Measurements from ENCODE around the gene NIPAL1. TPM values are rescaled to one million over a fixed set of nuclear protein-coding genes. Genes with fewer than 3 reads are reported as not detected.

NIPAL1 gene
- total RNA-seq, 2 donors from 2014 or later = 0.28 to 0.48 TPM

DNA sequence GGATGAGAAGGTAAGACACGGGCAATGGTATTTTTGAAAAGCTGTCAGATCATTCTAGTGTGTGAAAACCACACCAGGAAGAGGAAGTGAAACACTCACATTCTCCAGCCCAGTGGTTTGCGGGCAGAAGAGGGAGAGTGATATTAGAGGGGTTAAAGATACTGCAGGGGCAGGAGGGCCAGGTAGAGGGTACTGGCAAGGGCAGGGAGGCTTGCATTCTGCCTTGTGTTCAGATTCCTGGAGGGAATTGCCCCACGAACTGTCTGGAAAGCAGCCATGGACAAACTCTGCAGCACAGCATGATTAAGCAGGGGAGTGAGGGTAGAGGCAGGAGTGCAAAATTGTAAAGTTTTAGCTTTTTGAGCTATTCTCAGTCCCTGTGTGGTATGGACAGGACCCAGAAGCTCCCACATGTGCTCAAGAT lies 30.9 kb downstream of the NIPAL1 start:
- DNase-seq (ENCODE audit: low spot score) = no peak
- intact Hi-C loops (cut with DNase I) = no loop called here

DNA sequence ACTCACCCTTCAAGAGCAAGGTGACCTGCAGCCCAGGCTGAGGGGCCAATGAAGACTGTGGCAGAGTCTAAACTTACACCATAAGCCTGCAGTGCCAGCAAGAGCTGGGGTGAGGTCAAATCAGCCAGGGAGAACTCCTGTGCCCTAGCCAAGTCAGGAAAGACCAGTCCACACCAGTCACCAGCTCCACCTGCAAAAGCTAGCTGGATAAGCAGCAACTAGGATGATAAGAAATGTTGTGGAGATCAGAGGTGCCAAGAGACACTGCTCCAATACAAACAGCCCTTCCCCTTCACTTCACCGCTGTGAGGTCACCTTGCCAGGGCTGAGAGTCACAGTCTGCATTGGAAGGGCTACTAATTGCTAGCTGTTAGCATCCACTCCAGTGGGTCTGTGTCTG lies 31.3 kb downstream of the NIPAL1 start:
- intact Hi-C loops (cut with DNase I) = no loop called here
- no peak for DNase-seq (ENCODE audit: low spot score)

DNA sequence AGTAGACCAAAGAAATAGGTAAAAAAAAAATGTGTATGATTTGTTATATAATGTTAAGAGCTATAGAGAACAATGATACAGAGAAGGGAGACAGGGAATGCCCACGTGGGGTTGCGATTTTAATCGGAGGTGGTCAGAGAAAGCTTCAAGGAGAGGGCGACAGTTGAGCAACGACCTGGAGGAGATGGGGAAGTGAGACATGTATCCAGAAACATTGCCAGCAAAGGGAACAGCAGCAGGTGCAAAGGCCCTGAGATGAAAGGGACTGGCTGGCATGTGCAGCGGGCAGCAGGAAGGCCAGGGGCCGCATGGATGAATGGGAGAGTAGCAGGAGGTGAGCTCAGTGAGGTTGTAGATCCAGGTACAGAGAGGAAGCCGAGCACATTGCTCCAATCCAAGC lies 32.9 kb downstream of the NIPAL1 start:
- no peak for DNase-seq (ENCODE audit: low spot score)
- intact Hi-C loops (cut with DNase I) = no loop called here

DNA sequence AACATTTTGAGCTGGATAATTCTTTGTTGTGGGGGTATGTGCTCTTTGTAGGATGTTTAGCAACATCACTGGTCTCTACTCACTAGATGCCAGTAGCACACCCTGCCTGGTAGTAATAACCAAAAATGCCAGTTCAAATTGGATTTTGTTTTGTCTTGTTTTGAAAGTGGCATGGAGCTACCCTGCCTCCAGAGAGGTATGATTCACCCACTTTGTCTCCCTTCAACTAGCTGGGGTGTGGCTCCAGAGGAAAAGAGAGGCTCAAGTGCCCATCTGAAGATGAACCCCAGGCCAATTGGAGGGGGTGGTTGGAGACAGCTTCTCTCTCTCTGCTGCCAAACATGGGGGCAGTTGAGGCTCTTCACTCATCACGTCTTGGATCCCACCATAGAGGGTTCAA lies 34.5 kb downstream of the NIPAL1 start:
- intact Hi-C loops (cut with DNase I) = no loop called here
- no peak for DNase-seq (ENCODE audit: low spot score)

DNA sequence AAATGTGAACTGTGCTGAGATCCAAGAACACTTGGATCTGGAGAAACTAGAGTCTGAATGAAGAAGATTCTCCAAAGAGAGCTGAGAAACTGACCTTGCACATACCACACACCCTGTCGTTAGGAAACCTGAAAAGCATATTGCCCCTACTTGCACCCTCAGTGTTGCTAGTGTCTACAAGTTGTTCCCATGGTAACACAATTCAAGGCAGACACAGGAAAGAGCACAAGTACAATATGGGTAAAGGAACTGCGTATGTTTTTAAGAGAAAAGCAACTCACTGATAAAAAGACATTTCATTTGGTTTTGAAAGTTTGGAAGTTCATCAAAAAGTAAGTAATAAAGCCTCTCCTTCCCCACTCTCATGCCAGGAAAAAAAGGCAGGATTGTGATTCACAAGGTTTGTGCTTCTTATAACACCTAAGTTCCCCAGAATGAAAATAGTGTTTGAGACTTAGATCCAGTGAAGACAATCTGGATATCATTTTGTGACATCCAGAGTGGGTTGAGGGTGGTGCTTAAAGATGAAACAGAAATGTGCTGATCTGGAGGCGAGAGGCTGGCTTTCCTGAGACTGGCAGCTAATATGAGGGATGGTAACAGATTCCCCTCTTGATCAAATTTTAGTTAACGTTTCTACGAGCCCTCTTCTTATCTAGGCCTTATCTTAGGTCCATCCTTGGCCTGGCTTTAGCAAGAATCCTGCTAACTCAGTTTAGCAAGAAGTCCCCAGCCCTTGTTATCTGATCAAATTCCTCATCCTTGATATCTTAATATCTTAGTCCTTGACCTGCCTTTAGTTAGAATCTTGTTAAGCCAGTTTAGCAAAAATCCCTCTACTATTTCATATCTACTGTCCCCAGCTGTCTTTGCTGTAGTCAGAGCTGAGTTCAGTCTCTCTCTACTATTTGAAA lies 42.3 kb downstream of the NIPAL1 start:
- DNase-seq (ENCODE audit: low spot score) = no peak
- intact Hi-C loops (cut with DNase I) = no loop called here

DNA sequence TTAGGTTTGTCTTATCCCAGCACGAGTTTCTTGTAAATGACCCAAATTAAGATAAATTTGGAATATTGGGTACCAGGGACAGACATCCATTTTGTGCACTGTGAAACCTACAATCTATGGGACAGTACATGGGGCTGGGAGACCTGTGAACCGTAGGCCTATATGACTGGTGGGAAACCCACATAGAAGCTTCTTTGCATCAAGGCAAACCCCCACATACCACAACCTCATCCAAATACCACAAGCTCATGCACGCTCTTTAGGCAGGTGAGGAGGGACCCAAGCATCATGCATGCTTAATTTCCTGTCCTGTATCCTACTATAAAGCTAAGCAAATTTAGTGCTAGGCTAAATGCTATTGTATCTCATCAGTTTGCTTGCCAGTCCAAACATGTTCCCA lies 47.8 kb downstream of the NIPAL1 start:
- DNase-seq (ENCODE audit: low spot score) = no peak
- intact Hi-C loops (cut with DNase I) = no loop called here

DNA sequence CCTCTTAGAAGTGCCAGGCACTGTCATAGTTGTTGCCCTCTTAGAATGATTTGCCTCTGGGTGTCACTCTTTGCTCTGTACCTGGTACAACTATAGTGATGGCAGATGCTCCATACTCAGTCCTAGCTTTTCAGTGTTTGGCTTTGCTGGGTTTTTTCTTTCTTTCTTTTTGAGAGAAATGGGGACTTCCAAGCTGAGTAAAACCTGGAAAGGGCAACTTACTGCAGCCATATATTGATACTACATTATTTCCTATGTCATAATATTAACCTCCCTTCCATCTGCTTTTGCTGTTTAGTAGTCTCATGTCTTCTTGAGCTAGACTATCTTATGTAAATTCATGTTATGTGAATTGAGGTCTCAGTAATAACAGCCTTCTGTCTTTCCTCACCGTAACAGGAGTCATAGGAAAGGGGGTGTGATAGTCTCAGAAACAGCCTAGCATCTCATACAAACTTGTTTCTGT lies 49.0 kb downstream of the NIPAL1 start:
- no peak for DNase-seq (ENCODE audit: low spot score)
- intact Hi-C loops (cut with DNase I) = no loop called here

DNA sequence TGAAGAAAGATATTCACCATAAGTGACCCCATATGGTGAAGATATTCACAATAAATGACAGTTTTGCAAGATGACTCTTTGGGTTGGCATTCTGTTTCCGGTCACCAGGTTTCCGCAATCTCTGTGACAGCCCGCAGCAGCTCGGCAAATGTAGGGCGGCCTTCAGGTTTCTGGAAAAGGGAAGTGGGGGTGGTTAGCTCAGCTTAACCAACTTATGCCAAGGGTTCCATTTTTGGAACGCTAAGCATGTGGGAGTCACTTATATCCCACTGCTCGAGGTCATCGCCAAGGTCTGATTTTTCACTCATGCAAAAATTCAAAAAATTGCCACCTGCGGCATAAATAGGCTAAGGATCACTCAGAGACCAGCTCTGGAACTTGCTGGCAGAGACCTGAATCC lies 51.0 kb downstream of the NIPAL1 start:
- intact Hi-C loops (cut with DNase I) = no loop called here
- no peak for DNase-seq (ENCODE audit: low spot score)

DNA sequence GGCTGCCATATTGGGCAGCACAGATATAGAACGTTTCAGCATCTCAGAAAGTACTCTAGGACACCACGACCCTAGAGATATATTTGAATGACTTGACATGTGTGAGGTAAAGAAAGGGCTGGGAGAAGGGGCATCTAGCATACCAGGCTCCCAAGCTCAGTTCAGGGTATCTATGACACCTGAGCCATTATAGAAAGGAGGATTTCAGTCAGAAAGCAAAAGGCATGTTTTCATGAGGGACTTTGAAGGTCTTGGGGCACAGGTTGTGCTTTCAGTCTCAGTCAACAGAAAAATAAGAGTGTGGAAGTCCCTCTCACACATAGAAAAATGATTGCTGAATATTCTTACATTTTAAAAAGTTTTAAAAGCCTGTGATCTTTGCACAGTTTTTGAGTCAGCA lies 51.6 kb downstream of the NIPAL1 start:
- DNase-seq (ENCODE audit: low spot score) = no peak
- intact Hi-C loops (cut with DNase I) = no loop called here

DNA sequence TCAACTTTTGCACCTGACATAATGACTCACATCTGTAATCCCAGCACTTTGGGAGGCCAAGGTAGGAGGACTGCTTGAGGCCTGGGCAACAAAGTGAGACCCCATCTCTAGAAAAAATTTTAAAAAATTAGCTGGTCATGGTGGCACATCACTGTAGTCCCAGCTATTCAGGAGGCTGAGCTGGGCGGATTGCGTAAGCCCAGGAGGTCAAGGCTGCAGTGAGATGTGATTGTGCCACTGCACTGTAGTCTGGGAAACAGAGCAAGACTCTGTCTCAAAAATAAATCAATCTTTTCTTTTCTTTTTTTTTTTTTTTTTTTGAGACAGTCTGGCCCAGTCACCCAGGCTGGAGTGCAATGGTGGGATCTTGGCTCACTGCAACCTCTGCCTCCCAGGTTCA lies 52.5 kb downstream of the NIPAL1 start:
- no peak for DNase-seq (ENCODE audit: low spot score)
- intact Hi-C loops (cut with DNase I) = no loop called here

DNA sequence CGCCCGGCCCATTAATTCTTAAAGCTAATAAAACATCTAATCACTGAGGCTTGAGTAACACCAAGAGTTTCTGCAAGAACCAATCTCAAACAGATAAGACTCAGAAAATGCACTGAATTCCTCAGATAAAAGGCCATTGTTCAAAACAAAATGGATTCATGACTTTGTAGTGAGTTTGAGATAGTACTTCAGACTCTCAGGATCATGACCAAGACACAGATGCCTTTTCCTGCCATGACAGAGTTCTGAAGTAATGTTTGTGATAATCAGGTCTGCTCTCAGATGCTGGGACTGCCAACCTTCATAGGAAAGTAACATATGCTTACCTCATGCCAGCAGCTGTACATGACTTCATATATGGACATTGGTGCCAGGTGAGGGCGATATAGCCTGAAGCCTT lies 54.6 kb downstream of the NIPAL1 start:
- no peak for DNase-seq (ENCODE audit: low spot score)
- intact Hi-C loops (cut with DNase I) = no loop called here

DNA sequence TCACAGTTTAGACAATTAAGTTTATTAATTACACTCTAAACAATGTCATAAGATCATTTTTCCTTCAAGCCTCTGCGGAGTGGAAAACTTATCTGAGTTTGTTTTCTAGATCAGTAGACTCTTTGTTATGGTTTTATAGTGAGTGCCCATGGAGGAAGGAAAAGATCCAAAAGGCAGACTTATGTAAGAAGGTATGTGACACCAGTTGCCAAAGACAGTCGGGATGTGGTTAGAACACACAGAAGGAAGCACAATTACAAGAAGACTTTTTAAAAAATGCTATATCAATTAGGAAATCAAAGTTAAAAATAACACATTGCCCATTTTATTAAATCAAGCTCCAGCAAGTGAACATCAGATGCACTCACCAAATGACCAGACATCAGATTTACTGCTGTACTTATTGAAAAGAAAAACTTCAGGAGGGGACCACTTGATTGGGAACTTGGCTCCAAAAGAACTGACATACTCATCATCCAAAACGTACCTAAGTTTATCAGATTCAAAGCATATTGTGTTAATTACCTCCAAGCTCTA lies 57.1 kb downstream of the NIPAL1 start:
- DNase-seq (ENCODE audit: low spot score) = no peak

DNA sequence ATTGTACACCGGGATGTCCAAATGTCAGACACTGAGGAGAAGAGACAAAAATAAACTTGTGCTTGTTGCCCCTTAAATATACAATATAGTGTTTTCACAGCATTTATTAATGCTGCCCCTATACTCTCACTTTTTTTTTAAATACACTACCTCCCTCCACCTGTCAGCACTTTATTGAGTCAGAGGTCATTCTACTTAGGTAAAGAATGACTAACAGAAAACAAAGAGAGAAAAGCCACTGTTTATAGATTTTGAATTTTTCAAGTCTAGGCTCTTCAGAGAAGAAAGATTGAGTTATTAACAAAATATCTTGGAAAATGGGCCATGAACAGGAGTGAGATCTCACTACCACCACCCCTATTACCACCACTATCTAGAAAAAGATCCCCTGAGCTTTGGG lies 58.1 kb downstream of the NIPAL1 start:
- no peak for DNase-seq (ENCODE audit: low spot score)
- intact Hi-C loops (cut with DNase I) = no loop called here

More for the DNA sequence above, 57.1 kb downstream of the NIPAL1 start:
- intact Hi-C loops (cut with DNase I) = no loop called here

DNA sequence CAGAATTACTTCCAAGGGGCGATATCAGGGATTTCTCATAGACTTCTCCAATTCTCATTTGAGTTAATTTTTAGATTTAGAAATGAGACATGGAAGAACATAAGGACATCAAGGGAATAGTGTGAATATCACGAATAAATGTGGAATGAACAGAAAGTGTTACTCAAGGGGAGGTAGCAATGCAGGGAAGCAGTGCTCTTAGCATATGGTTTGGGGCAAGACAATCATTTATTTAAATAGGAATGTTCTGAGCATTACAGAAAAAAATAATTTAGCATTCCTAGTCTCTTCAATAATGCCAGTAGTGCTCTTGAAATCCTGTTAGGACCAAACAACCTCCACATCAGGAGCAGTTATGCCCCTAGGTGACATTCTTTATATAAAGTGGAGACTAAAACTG lies 61.9 kb downstream of the NIPAL1 start:
- intact Hi-C loops (cut with DNase I) = no loop called here
- no peak for DNase-seq (ENCODE audit: low spot score)

DNA sequence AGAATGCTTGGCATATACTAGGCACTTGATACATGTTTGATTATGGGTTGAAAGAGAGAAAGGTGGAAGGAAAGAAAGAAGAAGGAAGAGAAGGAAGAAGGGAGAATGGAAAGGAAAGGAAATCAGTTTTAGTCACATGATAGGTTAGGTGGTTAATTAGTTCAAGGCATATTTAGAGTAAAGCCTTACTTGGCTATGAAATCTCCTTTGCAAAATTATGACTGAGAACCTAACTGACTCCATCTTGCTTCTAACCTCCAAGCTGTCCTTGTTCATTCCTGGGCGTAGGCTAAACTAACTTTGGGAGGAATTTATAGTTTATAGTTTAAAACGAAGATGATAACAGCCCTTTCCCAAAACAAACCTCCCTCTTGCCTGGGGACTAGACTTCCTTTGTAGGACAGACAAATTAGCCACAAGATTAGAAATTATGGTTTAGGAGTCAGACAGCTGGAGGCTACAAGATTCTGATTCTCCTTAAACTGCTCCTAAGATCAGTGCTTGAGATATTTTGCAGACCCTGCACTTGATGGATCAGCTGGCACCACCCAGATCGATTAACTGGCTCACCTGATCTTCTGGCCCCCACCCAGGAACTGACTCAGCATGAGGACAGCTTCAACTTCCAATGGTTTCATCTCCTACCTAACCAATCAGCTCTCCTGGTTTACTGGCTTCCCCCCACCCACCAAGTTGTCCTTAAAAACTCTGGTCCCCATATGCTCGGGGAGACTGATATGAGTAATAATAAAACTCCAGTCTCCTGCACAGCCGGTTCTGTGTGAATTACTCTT lies 62.5 kb downstream of the NIPAL1 start:
- intact Hi-C loops (cut with DNase I) = no loop called here
- DNase-seq (ENCODE audit: low spot score) = no peak

DNA sequence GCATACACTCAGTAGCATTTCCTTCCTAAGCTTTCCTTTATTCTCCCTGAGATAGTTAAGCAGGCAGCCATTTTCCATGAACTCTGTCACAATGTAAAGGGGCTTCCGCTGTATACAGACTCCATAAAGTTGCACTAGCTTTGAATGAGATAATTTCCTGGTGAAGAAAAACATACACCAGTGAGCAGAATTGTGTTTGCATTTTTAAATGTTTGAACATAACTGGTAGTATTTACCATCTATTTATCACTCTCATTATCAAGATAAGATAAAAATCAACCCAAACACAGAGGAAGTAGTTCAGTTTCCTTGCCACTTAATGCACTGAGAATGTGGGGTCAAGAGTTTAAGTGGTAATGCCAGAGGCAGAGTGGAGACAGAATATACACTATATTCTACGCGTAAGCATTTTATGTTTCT lies 63.4 kb downstream of the NIPAL1 start:
- intact Hi-C loops (cut with DNase I) = loop anchor here (10.0 kb wide), 2 partner anchors 65 to 75 kb away; partner anchors contain the start of genes CNGA1 (in 1 of the 2) and NIPAL1 (in 1 of the 2)
- no peak for DNase-seq (ENCODE audit: low spot score)

DNA sequence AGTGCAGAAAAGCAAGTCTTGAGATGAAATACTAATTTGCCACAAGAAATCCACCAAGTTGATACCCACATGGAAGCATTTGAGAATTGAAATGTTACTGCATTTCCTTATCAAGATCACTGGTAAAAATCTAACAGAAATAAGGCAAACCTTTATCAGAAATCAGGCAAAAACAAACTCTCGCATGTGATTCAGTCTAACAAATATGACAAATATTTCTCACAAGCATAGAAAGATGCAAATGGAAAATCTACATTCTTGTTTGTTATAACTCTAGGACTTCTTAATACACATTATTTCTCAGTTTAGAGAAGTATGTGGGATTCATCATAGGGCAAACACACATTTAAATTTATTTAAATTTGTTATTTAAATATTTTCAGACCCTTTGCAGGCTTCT lies 64.6 kb downstream of the NIPAL1 start:
- intact Hi-C loops (cut with DNase I) = loop anchor here (10.0 kb wide), 2 partner anchors 66 to 76 kb away; partner anchors contain the start of genes CNGA1 (in 1 of the 2) and NIPAL1 (in 1 of the 2)

DNA sequence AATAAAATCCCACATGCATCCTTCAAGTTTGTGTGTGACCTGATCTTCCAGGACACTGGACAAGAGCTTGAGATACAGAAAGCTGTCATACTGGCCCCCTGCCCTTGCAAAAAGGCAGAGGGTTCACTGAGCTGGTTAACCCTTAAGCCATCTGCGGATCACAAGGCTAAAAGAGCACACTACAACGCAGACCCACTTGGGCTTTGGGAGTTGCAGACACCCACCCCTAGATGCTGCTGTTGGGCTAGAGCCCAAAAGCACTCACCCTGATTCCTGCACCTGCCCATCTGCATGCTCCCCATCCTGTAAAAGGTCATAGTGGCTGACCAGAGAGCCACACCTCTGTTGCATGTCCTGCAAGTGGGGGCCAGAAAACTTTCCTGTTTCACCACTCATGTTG lies 66.4 kb downstream of the NIPAL1 start:
- intact Hi-C loops (cut with DNase I) = loop anchor here (10.0 kb wide), 2 partner anchors 68 to 78 kb away; partner anchors contain the start of genes CNGA1 (in 1 of the 2) and NIPAL1 (in 1 of the 2)
- DNase-seq (ENCODE audit: low spot score) = no peak

More for the DNA sequence above, 64.6 kb downstream of the NIPAL1 start:
- DNase-seq (ENCODE audit: low spot score) = no peak

DNA sequence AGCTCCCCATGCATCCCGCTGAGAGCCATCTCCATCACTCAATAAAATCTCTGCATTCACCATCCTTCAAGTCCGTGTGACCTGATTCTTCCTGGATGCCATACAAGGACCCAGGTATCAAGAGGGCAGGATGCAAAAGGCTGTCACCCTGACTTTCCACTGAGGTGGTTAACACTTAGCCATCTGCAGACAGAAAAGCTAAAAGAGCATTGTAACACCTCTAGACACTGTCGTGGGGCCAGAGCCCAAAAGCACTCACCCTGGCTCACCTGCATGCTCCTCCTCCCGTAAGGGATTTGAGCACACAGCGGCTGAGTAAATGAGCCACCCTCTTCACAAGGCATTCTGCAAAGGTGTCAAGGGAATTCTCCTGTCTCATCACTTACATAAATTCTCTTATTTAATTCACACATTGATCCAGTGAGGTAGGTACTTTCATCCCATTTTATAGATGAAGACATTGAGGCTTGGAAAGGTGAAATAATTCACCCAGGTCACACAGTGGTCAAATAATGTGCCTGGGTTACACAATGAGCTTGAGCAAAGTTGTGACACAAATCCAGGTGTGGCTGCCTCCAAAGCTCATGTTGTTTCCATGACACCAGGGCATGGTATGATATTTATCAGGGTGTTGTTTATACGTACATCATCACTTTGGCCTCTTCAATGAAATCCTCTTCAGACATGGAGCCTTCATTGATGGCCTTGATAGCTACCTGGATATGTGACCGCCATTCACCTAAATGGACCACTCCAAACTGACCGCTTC lies 69.4 kb downstream of the NIPAL1 start:
- intact Hi-C loops (cut with DNase I) = loop anchor here (10.0 kb wide), 2 partner anchors 71 to 81 kb away; partner anchors contain the start of genes CNGA1 (in 1 of the 2) and NIPAL1 (in 1 of the 2)
- no peak for DNase-seq (ENCODE audit: low spot score)
